WTC11 (cell line): Measurements from ENCODE around the gene ACY1. TPM values are rescaled to one million over a fixed set of nuclear protein-coding genes. Genes with fewer than 3 reads are reported as not detected.

Experiments
- ATAC-seq: fragments of 200-7000 bp; cut with Tn5 transposase; 2 replicates; pipeline ENCODE4 v1.10.0; 2021; ENCODE audit warnings: mild to moderate bottlenecking, moderate library complexity
- CTCF ChIA-PET: fragments of 300-600 bp; sonication (Branson Sonifier 250); formaldehyde crosslinking; loops from one replicate; lab custom pipeline; 2021; ENCODE audit warnings: antibody characterized with exemption; lab: Charles Lee
- POLR2A ChIA-PET: fragments of 350-600 bp; sonication (Branson Sonifier 250); formaldehyde crosslinking; loops from one replicate; lab custom pipeline; 2021; ENCODE audit warnings: antibody characterized with exemption; lab: Charles Lee
- DNase-seq: peaks from one replicate; pipeline ENCODE4 v3.0.0; 2021; ENCODE audit warnings: low spot score
- H3K27ac Mint-ChIP-seq: 2 replicates; pipeline ENCODE4 v1.8.0; 2021; ENCODE audit warnings: mixed read lengths
- H3K27me3 Mint-ChIP-seq: 2 replicates; pipeline ENCODE4 v1.8.0; 2021; ENCODE audit warnings: low read depth, mild to moderate bottlenecking, moderate library complexity, mixed read lengths
- H3K36me3 Mint-ChIP-seq: 2 replicates; pipeline ENCODE4 v1.8.0; 2021; ENCODE audit warnings: mixed read lengths
- H3K4me1 Mint-ChIP-seq: 2 replicates; pipeline ENCODE4 v1.8.0; 2022; ENCODE audit warnings: mixed read lengths
- H3K4me3 Mint-ChIP-seq: 2 replicates; pipeline ENCODE4 v1.8.0; 2021; ENCODE audit warnings: mild to moderate bottlenecking, moderate library complexity, mixed read lengths
- H3K9me3 Mint-ChIP-seq: 2 replicates; pipeline ENCODE4 v1.8.0; 2021; ENCODE audit warnings: mixed read lengths
- AR ChIP-seq: fragments of 250-450 bp; sonication (Bioruptor Pico); IDR thresholded peaks from 2 replicates; pipeline ENCODE4 v1.9.0; 2021; ENCODE audit warnings: mild to moderate bottlenecking
- CBFB ChIP-seq: sonication (generic); formaldehyde crosslinking; IDR thresholded peaks from 2 replicates; pipeline ENCODE4 v1.8.1; 2022; ENCODE audit warnings: mild to moderate bottlenecking, low read depth, missing genetic modification reagents
- E2F5 ChIP-seq: sonication (generic); formaldehyde crosslinking; IDR thresholded peaks from 2 replicates; pipeline ENCODE4 v1.8.1; 2022; ENCODE audit warnings: mild to moderate bottlenecking, moderate library complexity, missing genetic modification reagents
- FOXJ3 ChIP-seq: sonication (generic); formaldehyde crosslinking; IDR thresholded peaks from 2 replicates; pipeline ENCODE4 v1.9.0; 2021; ENCODE audit warnings: missing genetic modification reagents, mild to moderate bottlenecking, borderline replicate concordance
- FOXP1 ChIP-seq: sonication (generic); formaldehyde crosslinking; IDR thresholded peaks from 2 replicates; pipeline ENCODE4 v1.8.0; 2022; ENCODE audit warnings: missing genetic modification reagents, mild to moderate bottlenecking, moderate library complexity, borderline replicate concordance
- IRF2 ChIP-seq: sonication (generic); formaldehyde crosslinking; IDR thresholded peaks from 2 replicates; pipeline ENCODE4 v1.8.0; 2022; ENCODE audit warnings: low read depth, missing genetic modification reagents, borderline replicate concordance
- JAZF1 ChIP-seq: fragments of 250-450 bp; sonication (Bioruptor Pico); IDR thresholded peaks from 2 replicates; pipeline ENCODE4 v1.9.0; 2021; ENCODE audit warnings: moderate library complexity, mild to moderate bottlenecking, inconsistent platforms
- MAX ChIP-seq: sonication (generic); formaldehyde crosslinking; IDR thresholded peaks from 2 replicates; pipeline ENCODE4 v1.8.0; 2022; ENCODE audit warnings: mild to moderate bottlenecking, missing genetic modification reagents
- MYBL2 ChIP-seq: sonication (generic); formaldehyde crosslinking; IDR thresholded peaks from 2 replicates; pipeline ENCODE4 v1.8.1; 2023; ENCODE audit warnings: mild to moderate bottlenecking, moderate library complexity, missing genetic modification reagents
- NFATC4 ChIP-seq: fragments of 250-450 bp; sonication (Bioruptor Pico); IDR thresholded peaks from 2 replicates; pipeline ENCODE4 v1.9.0; 2021; ENCODE audit warnings: mild to moderate bottlenecking
- NFE2L1 ChIP-seq: sonication (generic); formaldehyde crosslinking; IDR thresholded peaks from 2 replicates; pipeline ENCODE4 v1.8.1; 2023; ENCODE audit warnings: missing genetic modification reagents
- SMAD3 ChIP-seq: sonication (generic); formaldehyde crosslinking; IDR thresholded peaks from 2 replicates; pipeline ENCODE4 v1.8.0; 2022; ENCODE audit warnings: missing genetic modification reagents, mild to moderate bottlenecking, borderline replicate concordance
- TCF7 ChIP-seq: sonication (generic); formaldehyde crosslinking; IDR thresholded peaks from 2 replicates; pipeline ENCODE4 v1.8.0; 2022; ENCODE audit warnings: mild to moderate bottlenecking, low read depth, missing genetic modification reagents, moderate library complexity
- TEAD1 ChIP-seq: sonication (generic); formaldehyde crosslinking; IDR thresholded peaks from 2 replicates; pipeline ENCODE4 v1.8.0; 2022; ENCODE audit warnings: mild to moderate bottlenecking, missing genetic modification reagents
- TEAD4 ChIP-seq: sonication (generic); formaldehyde crosslinking; IDR thresholded peaks from 2 replicates; pipeline ENCODE4 v1.8.0; 2022; ENCODE audit warnings: mild to moderate bottlenecking, missing genetic modification reagents
- ZNF121 ChIP-seq: sonication (generic); formaldehyde crosslinking; IDR thresholded peaks from 2 replicates; pipeline ENCODE4 v1.8.0; 2023; ENCODE audit warnings: missing genetic modification reagents
- ZNF396 ChIP-seq: fragments of 250-450 bp; sonication (Bioruptor Pico); IDR thresholded peaks from 2 replicates; pipeline ENCODE4 v1.8.0; 2021; ENCODE audit warnings: mild to moderate bottlenecking, moderate library complexity, borderline replicate concordance
- ZSCAN18 ChIP-seq: fragments of 250-450 bp; sonication (Bioruptor Pico); IDR thresholded peaks from 2 replicates; pipeline ENCODE4 v2.1.2; 2022; ENCODE audit warnings: mild to moderate bottlenecking, moderate library complexity
- total RNA-seq: library from RNA; stranded (reverse); gene quantifications from 3 replicates; pipeline ENCODE4 v1.2.3, GENCODE V29; 2021
- TF ChIP-seq, protein P1 (sequence below): sonication (generic); formaldehyde crosslinking; IDR thresholded peaks from 2 replicates; pipeline ENCODE4 v1.8.1; 2023; ENCODE audit warnings: mild to moderate bottlenecking, missing genetic modification reagents, moderate library complexity
- TF ChIP-seq, protein P2 (sequence below): fragments of 200-600 bp; IDR thresholded peaks from 2 replicates; pipeline ENCODE4 v1.8.0; 2022; ENCODE audit warnings: antibody characterized with exemption
- TF ChIP-seq, protein P3 (sequence below): sonication (generic); formaldehyde crosslinking; IDR thresholded peaks from 2 replicates; pipeline ENCODE4 v1.8.1; 2022; ENCODE audit warnings: low read depth, mild to moderate bottlenecking, moderate library complexity, missing genetic modification reagents, borderline replicate concordance

Gene ACY1
- total RNA-seq, 1 experiment from 2014 or later: 53.8 TPM

GRCh38 chr3:51950899-51951298 lies 32.4 kb upstream of the ACY1 start:
- TF ChIP-seq IRF2 (CRISPR knock-in tag): no peak
- TF ChIP-seq ZSCAN18: no peak
- no peak for TF ChIP-seq FOXP1 (CRISPR knock-in tag)
- no peak for TF ChIP-seq NFATC4
- no peak for TF ChIP-seq MAX (CRISPR knock-in tag)
- no peak for TF ChIP-seq ZNF396 (CRISPR knock-in tag)
- TF ChIP-seq TCF7 (CRISPR knock-in tag): no peak
- TF ChIP-seq NFE2L1: no peak
- H3K27ac Mint-ChIP-seq: no peak overlapping the region
- no peaks in the 10 kb centered on the region for H3K9me3 Mint-ChIP-seq
- no peaks in the 10 kb centered on the region for H3K36me3 Mint-ChIP-seq
- DNase-seq: no peak
- peaks cover 65% of the 10 kb centered on the region for H3K27me3 Mint-ChIP-seq
- H3K4me1 Mint-ChIP-seq: no peaks in the 10 kb centered on the region
- no peak overlapping the region for H3K4me3 Mint-ChIP-seq
- CTCF ChIA-PET: interaction anchor here (1.5 kb wide), 1 partner anchor 23 kb away, joined by 3 read pairs; the partner anchor contains the start of gene ABHD14B
- ATAC-seq: no peak
- POLR2A ChIA-PET: no interaction called here

DNA sequence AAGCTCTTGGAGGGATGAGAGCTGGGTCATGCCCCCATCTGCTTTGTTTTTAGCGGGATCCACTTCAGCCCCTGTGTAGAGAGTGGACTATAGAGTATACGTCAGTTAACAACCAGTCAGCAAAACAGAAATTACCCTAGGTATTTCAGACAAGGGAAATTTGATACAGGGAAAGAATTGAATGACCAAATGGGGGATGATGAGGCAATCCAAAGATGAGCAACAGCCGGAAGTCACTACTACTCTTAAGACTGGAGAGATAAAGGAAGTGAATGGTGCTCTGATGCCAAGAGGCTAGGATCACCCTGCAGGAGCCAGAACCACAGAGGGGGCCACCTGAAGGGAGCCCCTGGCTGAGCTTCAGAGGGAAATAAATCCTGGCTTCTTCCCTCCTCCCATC lies 29.9 kb upstream of the ACY1 start:
- Mint-ChIP-seq H3K27me3 (peaks cover 65% of the 10 kb centered on the region), H3K36me3 (no peaks in the 10 kb centered on the region), H3K27ac (no peak overlapping the region), H3K9me3 (no peaks in the 10 kb centered on the region), H3K4me1 (peaks cover 3% of the 10 kb centered on the region; the same call in 1 of the 2 replicates), H3K4me3 (no peak overlapping the region)
- TF ChIP-seq FOXJ3: no peak
- TF ChIP-seq ZNF121 (CRISPR knock-in tag): no peak
- TF ChIP-seq AR (CRISPR knock-in tag): no peak
- TF ChIP-seq CBFB (CRISPR knock-in tag): no peak
- TF ChIP-seq TEAD4 (CRISPR knock-in tag): no peak
- TF ChIP-seq, protein P1, sequence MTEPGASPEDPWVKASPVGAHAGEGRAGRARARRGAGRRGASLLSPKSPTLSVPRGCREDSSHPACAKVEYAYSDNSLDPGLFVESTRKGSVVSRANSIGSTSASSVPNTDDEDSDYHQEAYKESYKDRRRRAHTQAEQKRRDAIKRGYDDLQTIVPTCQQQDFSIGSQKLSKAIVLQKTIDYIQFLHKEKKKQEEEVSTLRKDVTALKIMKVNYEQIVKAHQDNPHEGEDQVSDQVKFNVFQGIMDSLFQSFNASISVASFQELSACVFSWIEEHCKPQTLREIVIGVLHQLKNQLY: no peak
- no peak for TF ChIP-seq MYBL2
- no peak for TF ChIP-seq TEAD1 (CRISPR knock-in tag)
- DNase-seq (no peak), ATAC-seq (no peak)
- CTCF ChIA-PET: interaction anchor here (1.1 to 2.7 kb wide), 4 partner anchors 8 to 22 kb away, joined by 3 to 8 read pairs (median 6); partner anchors contain the start of genes ABHD14A, ABHD14B and RRP9
- POLR2A ChIA-PET: interaction anchor here (1.0 kb wide), 1 partner anchor 12 kb away, joined by 3 read pairs; the partner anchor contains the start of genes PARP3 and RRP9

GRCh38 chr3:51954105-51954504 lies 29.2 kb upstream of the ACY1 start:
- DNase-seq: no peak
- POLR2A ChIA-PET: interaction anchor here (0.7 to 1.0 kb wide), 2 partner anchors 12 to 15 kb away, joined by 3 to 6 read pairs; partner anchors contain the start of genes PARP3 and RRP9
- TF ChIP-seq, protein P2, sequence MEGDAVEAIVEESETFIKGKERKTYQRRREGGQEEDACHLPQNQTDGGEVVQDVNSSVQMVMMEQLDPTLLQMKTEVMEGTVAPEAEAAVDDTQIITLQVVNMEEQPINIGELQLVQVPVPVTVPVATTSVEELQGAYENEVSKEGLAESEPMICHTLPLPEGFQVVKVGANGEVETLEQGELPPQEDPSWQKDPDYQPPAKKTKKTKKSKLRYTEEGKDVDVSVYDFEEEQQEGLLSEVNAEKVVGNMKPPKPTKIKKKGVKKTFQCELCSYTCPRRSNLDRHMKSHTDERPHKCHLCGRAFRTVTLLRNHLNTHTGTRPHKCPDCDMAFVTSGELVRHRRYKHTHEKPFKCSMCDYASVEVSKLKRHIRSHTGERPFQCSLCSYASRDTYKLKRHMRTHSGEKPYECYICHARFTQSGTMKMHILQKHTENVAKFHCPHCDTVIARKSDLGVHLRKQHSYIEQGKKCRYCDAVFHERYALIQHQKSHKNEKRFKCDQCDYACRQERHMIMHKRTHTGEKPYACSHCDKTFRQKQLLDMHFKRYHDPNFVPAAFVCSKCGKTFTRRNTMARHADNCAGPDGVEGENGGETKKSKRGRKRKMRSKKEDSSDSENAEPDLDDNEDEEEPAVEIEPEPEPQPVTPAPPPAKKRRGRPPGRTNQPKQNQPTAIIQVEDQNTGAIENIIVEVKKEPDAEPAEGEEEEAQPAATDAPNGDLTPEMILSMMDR: peak; percentile 17; the same call in 1 of the 2 replicates
- TF ChIP-seq, protein P3, sequence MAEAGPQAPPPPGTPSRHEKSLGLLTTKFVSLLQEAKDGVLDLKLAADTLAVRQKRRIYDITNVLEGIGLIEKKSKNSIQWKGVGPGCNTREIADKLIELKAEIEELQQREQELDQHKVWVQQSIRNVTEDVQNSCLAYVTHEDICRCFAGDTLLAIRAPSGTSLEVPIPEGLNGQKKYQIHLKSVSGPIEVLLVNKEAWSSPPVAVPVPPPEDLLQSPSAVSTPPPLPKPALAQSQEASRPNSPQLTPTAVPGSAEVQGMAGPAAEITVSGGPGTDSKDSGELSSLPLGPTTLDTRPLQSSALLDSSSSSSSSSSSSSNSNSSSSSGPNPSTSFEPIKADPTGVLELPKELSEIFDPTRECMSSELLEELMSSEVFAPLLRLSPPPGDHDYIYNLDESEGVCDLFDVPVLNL: no peak
- no peak for TF ChIP-seq CBFB (CRISPR knock-in tag)
- TF ChIP-seq JAZF1: no peak
- no peak for TF ChIP-seq TCF7 (CRISPR knock-in tag)
- no peak for TF ChIP-seq SMAD3
- no peak for TF ChIP-seq E2F5 (CRISPR knock-in tag)
- TF ChIP-seq, all 79 proteins: peak for 1
- Mint-ChIP-seq H3K4me1 (peaks cover 3% of the 10 kb centered on the region; the same call in 1 of the 2 replicates), H3K9me3 (no peaks in the 10 kb centered on the region), H3K27ac (no peak overlapping the region), H3K36me3 (no peaks in the 10 kb centered on the region), H3K4me3 (no peak overlapping the region), H3K27me3 (peaks cover 63% of the 10 kb centered on the region)
- CTCF ChIA-PET: interaction anchor here (0.7 to 2.7 kb wide), 6 partner anchors 9 to 285 kb away, joined by 3 to 8 read pairs (median 4); partner anchors contain the start of genes ABHD14A, ABHD14B and RRP9
- no peak for ATAC-seq
